Nephron progenitor cell (in vitro differentiated cells): ENCODE results near the gene BRK1.
"Not testable (repeated sequence)": the region's sequence is repeated elsewhere in the genome, so short reads cannot be mapped to it uniquely, and the experiment has no call there.

ENCODE experiments used
- DNase-seq: peaks from one replicate; pipeline ENCODE4 v3.0.0; 2021
- H3K27ac Mint-ChIP-seq: 2 replicates; pipeline ENCODE4 v1.8.0; 2021; ENCODE audit warnings: mild to moderate bottlenecking, moderate library complexity, mixed read lengths
- H3K27me3 Mint-ChIP-seq: 2 replicates; pipeline ENCODE4 v1.8.0; 2021; ENCODE audit warnings: mild to moderate bottlenecking, low read depth, mixed read lengths; ENCODE audit not compliant: poor library complexity
- H3K36me3 Mint-ChIP-seq: 2 replicates; pipeline ENCODE4 v1.8.0; 2021; ENCODE audit warnings: low read depth, mixed read lengths
- H3K4me1 Mint-ChIP-seq: 2 replicates; pipeline ENCODE4 v1.8.0; 2021; ENCODE audit warnings: mixed read lengths
- H3K4me3 Mint-ChIP-seq: 2 replicates; pipeline ENCODE4 v1.8.0; 2021; ENCODE audit warnings: mild to moderate bottlenecking, moderate library complexity, mixed read lengths
- H3K9me3 Mint-ChIP-seq: 2 replicates; pipeline ENCODE4 v1.8.0; 2021; ENCODE audit warnings: mild to moderate bottlenecking, moderate library complexity, mixed read lengths
- CTCF ChIP-seq: fragments of 200-600 bp; sonication (generic); IDR thresholded peaks from 2 replicates; pipeline ENCODE4 v1.5.0; 2021; ENCODE audit warnings: antibody characterized with exemption

Gene BRK1

GRCh38 chr3:10160346-10160745 lies 44.9 kb downstream of the BRK1 start:
- H3K9me3 Mint-ChIP-seq = no peaks in the 10 kb centered on the region
- DNase-seq = no peak
- no peak overlapping the region for H3K27ac Mint-ChIP-seq
- H3K4me1 Mint-ChIP-seq = no peaks in the 10 kb centered on the region
- peaks cover 8% of the 10 kb centered on the region for H3K27me3 Mint-ChIP-seq
- H3K36me3 Mint-ChIP-seq = no peaks in the 10 kb centered on the region
- no peak overlapping the region for H3K4me3 Mint-ChIP-seq
- TF ChIP-seq CTCF = no peak

- Mint-ChIP-seq H3K27me3 (peaks cover 12% of the 10 kb centered on the region), H3K4me3 (no peak overlapping the region), H3K4me1 (no peaks in the 10 kb centered on the region), H3K36me3 (no peaks in the 10 kb centered on the region), H3K27ac (no peak overlapping the region), H3K9me3 (no peaks in the 10 kb centered on the region)
- no peak for DNase-seq
- TF ChIP-seq CTCF = no peak
Measured at GRCh38 chr3:10160925-10161324, 45.5 kb downstream of the BRK1 start.

GRCh38 chr3:10162185-10162584 lies 46.7 kb downstream of the BRK1 start:
- Mint-ChIP-seq H3K4me1 (no peaks in the 10 kb centered on the region), H3K9me3 (no peaks in the 10 kb centered on the region), H3K4me3 (no peak overlapping the region), H3K27ac (no peak overlapping the region), H3K36me3 (no peaks in the 10 kb centered on the region), H3K27me3 (peaks cover 23% of the 10 kb centered on the region)
- DNase-seq = no peak
- TF ChIP-seq CTCF = no peak

- H3K4me3 Mint-ChIP-seq = peak overlapping the region; percentile 68
- H3K27me3 Mint-ChIP-seq = peaks cover 29% of the 10 kb centered on the region
- H3K27ac Mint-ChIP-seq, H3K9me3 Mint-ChIP-seq, H3K36me3 Mint-ChIP-seq, H3K4me1 Mint-ChIP-seq, DNase-seq: not testable (repeated sequence)
Measured at GRCh38 chr3:10164201-10164545, 48.7 kb downstream of the BRK1 start.

- TF ChIP-seq CTCF = peak; percentile 89
- Mint-ChIP-seq H3K27me3 (peaks cover 29% of the 10 kb centered on the region), H3K9me3 (peaks cover 14% of the 10 kb centered on the region), H3K4me1 (no peaks in the 10 kb centered on the region), H3K36me3 (peaks cover 5% of the 10 kb centered on the region), H3K4me3 (peak within 1 kb of the TSS; percentile 83), H3K27ac (no peak within 1 kb of the TSS)
- peak; percentile 80 for DNase-seq
Measured at GRCh38 chr3:10164546-10165393, 49.3 kb downstream of the BRK1 start, which contains the start of gene IRAK2. IRAK2 (plus strand) TSS chr3:10164919; CDS start chr3:10164955, 36 bp downstream.

GRCh38 chr3:10166213-10166604 lies 50.7 kb downstream of the BRK1 start:
- Mint-ChIP-seq H3K27me3 (peaks cover 34% of the 10 kb centered on the region), H3K4me3 (peak overlapping the region; percentile 49), H3K36me3 (peaks cover 5% of the 10 kb centered on the region), H3K9me3 (peaks cover 26% of the 10 kb centered on the region), H3K27ac (no peak overlapping the region), H3K4me1 (no peaks in the 10 kb centered on the region)
- no peak for DNase-seq
- TF ChIP-seq CTCF = no peak
